Progenitor cell of endocrine pancreas (in vitro differentiated cells): ENCODE data around the gene ADGRL3. TPM values are rescaled to one million over a fixed set of nuclear protein-coding genes. Genes with fewer than 3 reads are reported as not detected.

Experiments
- DNase-seq: peaks from one replicate; pipeline ENCODE4 v3.0.0; 2021; ENCODE audit warnings: low spot score; ENCODE audit not compliant: unreplicated experiment
- H3K27ac Mint-ChIP-seq: 2 replicates; pipeline ENCODE4 v1.8.0; 2021; ENCODE audit warnings: mild to moderate bottlenecking, moderate library complexity, mixed read lengths
- H3K27me3 Mint-ChIP-seq: 2 replicates; pipeline ENCODE4 v1.8.0; 2021; ENCODE audit warnings: mixed read lengths
- H3K36me3 Mint-ChIP-seq: 2 replicates; pipeline ENCODE4 v1.8.0; 2022; ENCODE audit warnings: mixed read lengths; ENCODE audit not compliant: insufficient read depth
- H3K4me1 Mint-ChIP-seq: 2 replicates; pipeline ENCODE4 v1.8.0; 2021; ENCODE audit warnings: low read depth, mixed read lengths
- H3K4me3 Mint-ChIP-seq: 2 replicates; pipeline ENCODE4 v1.8.0; 2021; ENCODE audit warnings: low read depth, mild to moderate bottlenecking, moderate library complexity, mixed read lengths
- H3K9me3 Mint-ChIP-seq: 2 replicates; pipeline ENCODE4 v1.8.0; 2021; ENCODE audit warnings: low read depth, mixed read lengths
- total RNA-seq: library from RNA; stranded (reverse); gene quantifications from 2 replicates; pipeline ENCODE4 v1.2.1, GENCODE V29; 2021
- TF ChIP-seq, protein P1 (sequence below): fragments of 200-600 bp; sonication (generic); IDR thresholded peaks from one replicate; pipeline ENCODE4 v1.5.0; 2021; ENCODE audit warnings: antibody characterized with exemption, mild to moderate bottlenecking; ENCODE audit not compliant: unreplicated experiment

ADGRL3 gene
- total RNA-seq, 1 donor from 2014 or later = 5.6 TPM

DNA sequence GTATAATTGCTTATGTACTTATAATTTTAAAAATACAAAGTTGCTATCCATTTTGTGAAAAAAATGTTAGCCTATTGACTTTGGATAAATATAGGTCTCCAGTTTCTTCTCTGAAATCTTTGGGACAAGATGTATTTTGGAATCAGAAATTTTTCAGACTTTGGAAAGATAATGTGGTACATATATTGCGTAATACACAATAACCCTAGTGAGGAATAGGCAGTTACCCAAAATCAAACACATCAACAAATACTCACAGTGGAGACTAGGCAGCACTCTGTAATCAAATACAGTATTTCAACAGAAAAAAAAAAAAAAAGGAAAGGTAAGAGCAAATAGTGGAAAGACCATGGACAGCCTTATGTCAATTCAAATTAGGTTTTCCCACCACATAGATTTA lies 796.8 kb downstream of the ADGRL3 start:
- TF ChIP-seq, protein P1, sequence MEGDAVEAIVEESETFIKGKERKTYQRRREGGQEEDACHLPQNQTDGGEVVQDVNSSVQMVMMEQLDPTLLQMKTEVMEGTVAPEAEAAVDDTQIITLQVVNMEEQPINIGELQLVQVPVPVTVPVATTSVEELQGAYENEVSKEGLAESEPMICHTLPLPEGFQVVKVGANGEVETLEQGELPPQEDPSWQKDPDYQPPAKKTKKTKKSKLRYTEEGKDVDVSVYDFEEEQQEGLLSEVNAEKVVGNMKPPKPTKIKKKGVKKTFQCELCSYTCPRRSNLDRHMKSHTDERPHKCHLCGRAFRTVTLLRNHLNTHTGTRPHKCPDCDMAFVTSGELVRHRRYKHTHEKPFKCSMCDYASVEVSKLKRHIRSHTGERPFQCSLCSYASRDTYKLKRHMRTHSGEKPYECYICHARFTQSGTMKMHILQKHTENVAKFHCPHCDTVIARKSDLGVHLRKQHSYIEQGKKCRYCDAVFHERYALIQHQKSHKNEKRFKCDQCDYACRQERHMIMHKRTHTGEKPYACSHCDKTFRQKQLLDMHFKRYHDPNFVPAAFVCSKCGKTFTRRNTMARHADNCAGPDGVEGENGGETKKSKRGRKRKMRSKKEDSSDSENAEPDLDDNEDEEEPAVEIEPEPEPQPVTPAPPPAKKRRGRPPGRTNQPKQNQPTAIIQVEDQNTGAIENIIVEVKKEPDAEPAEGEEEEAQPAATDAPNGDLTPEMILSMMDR = no peak
- H3K27ac Mint-ChIP-seq = no peak overlapping the region
- H3K27me3 Mint-ChIP-seq = no peaks in the 10 kb centered on the region

DNA sequence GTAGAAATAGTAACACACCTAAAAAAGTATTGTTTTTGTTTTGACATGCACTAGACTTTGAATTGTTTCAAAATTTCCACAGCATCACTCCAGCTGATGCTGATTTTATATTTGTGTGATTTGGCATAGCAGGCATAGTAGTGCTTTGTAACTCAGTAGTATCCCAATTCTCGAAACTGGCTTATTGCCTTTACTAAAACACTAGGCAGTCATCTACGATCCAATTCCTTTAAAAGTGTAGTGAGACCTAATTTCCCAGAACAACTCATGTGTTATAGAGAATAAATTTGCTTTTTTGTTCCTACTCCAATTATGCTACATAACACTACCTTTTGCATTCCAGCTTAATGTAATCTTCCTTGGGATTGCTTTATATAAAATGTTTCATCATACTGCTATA lies 797.7 kb downstream of the ADGRL3 start:
- Mint-ChIP-seq H3K4me3 (no peak overlapping the region), H3K4me1 (no peaks in the 10 kb centered on the region), H3K9me3 (no peaks in the 10 kb centered on the region), H3K27me3 (no peaks in the 10 kb centered on the region), H3K36me3 (no peaks in the 10 kb centered on the region), H3K27ac (no peak overlapping the region)
- TF ChIP-seq, protein P1 = no peak
- DNase-seq = no peak

More for the DNA sequence above, 796.8 kb downstream of the ADGRL3 start:
- DNase-seq = no peak
- Mint-ChIP-seq H3K4me3 (no peak overlapping the region), H3K36me3 (no peaks in the 10 kb centered on the region), H3K9me3 (no peaks in the 10 kb centered on the region), H3K4me1 (peaks cover 1% of the 10 kb centered on the region)

DNA sequence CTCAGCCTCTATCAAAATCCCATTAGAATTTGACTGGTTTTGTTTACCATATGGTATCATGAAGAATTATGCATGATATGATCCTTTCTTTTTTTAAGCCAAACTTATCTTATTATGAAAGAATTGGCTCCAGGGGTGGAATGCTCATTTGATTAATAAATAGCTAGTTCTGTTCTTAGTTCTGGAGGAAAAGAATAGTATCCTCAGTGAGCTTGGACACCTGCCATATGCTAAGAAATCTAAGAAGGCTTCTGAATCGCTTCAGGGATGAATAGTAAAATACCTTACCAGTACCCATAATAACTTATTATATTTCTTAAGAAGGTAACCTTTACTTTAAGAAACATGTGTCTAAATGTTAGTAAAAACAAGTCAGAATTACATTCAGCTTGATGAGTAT lies 803.6 kb downstream of the ADGRL3 start:
- H3K4me1 Mint-ChIP-seq = no peaks in the 10 kb centered on the region
- no peak overlapping the region for H3K27ac Mint-ChIP-seq
- TF ChIP-seq, protein P1 = no peak
- H3K4me3 Mint-ChIP-seq = no peak overlapping the region
- H3K36me3 Mint-ChIP-seq = no peaks in the 10 kb centered on the region
- H3K9me3 Mint-ChIP-seq = no peaks in the 10 kb centered on the region
- DNase-seq = no peak
- no peaks in the 10 kb centered on the region for H3K27me3 Mint-ChIP-seq

DNA sequence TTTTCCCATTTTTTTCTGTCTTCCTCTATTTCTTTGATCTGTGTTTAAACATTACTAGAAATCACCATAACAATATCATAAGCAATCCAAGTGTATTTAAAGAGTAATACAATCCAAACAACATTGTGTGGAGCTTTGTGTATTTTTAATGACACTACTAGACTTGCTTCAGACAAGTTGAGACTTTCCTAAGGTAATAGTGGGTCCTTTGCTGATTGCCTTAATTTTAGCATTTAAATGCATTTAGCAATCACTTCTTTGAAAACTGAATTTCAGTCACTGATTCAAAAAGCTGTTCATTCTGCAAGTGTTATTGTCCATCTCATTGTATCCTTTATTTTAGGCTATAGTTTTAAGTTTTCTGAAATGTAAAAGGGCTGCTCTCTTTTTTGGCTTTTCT lies 804.8 kb downstream of the ADGRL3 start:
- Mint-ChIP-seq H3K4me1 (no peaks in the 10 kb centered on the region), H3K36me3 (no peaks in the 10 kb centered on the region), H3K4me3 (no peak overlapping the region), H3K27me3 (no peaks in the 10 kb centered on the region), H3K27ac (no peak overlapping the region), H3K9me3 (no peaks in the 10 kb centered on the region)
- TF ChIP-seq, protein P1 = no peak
- no peak for DNase-seq

DNA sequence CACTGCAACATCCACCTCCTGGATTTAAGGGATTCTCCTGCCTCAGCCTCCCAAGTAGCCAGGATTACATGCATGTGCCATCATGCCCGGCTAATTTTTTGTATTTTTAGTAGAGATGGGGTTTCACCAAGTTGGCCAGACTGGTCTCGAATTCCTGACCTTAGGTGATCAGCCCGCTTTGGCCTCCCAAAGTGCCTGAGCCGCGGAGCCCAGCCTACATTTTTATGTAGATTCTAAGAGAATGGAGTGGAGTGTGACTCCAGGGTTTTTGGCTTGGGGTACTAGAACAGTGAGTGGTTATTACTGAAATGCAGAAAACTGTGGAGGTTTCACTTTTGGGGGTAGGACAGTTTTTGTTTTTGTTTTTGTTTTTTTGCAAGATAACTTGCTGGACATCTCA lies 806.0 kb downstream of the ADGRL3 start:
- TF ChIP-seq, protein P1 = no peak
- Mint-ChIP-seq H3K4me1 (no peaks in the 10 kb centered on the region), H3K36me3 (no peaks in the 10 kb centered on the region), H3K27me3 (no peaks in the 10 kb centered on the region), H3K4me3 (no peak overlapping the region), H3K9me3 (no peaks in the 10 kb centered on the region), H3K27ac (no peak overlapping the region)
- no peak for DNase-seq
